Body of pancreas (tissue), 4 donors: ENCODE data around the gene CD44.

Source experiments
- POLR2A ChIP-seq, 3 donors: fragments of 450-650 bp; IDR thresholded peaks; one replicate each; pipeline ENCODE4 v1.6.1; 2016; ENCODE audit warnings: antibody characterized with exemption in 3 of 3, mild to moderate bottlenecking in 2 of 3
- TF ChIP-seq, protein P1 (sequence below), 7 experiments: fragments of 450-650 bp in 4 of 7; fragments of 200-600 bp in 3 of 7; sonication (generic) in 3 of 7; IDR thresholded peaks; one replicate each; pipeline ENCODE4 v1.5.1; 2016 to 2019; ENCODE audit warnings: antibody characterized with exemption in 7 of 7

GRCh38 chr11:35089666-35090065 is 49.3 kb upstream of the CD44 start:
- TF ChIP-seq POLR2A (IDR thresholded peaks at IDR 0.05) = no peak
- TF ChIP-seq, protein P1, sequence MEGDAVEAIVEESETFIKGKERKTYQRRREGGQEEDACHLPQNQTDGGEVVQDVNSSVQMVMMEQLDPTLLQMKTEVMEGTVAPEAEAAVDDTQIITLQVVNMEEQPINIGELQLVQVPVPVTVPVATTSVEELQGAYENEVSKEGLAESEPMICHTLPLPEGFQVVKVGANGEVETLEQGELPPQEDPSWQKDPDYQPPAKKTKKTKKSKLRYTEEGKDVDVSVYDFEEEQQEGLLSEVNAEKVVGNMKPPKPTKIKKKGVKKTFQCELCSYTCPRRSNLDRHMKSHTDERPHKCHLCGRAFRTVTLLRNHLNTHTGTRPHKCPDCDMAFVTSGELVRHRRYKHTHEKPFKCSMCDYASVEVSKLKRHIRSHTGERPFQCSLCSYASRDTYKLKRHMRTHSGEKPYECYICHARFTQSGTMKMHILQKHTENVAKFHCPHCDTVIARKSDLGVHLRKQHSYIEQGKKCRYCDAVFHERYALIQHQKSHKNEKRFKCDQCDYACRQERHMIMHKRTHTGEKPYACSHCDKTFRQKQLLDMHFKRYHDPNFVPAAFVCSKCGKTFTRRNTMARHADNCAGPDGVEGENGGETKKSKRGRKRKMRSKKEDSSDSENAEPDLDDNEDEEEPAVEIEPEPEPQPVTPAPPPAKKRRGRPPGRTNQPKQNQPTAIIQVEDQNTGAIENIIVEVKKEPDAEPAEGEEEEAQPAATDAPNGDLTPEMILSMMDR (IDR thresholded peaks at IDR 0.05) = no peak
